Gastroesophageal sphincter (tissue), 4 donors: ENCODE data around the gene SPOCD1. TPM values are rescaled to one million over a fixed set of nuclear protein-coding genes. Genes with fewer than 3 reads are reported as not detected.

Experiments
- ATAC-seq: fragments of 150-250 bp; one replicate; pipeline ENCODE4 v1.9.1; 2016; ENCODE audit warnings: mild to moderate bottlenecking, moderate library complexity
- H3K27ac ChIP-seq, 4 donors: fragments of 200-600 bp; sonication (generic) in 3 of 4; 1 replicate in 3 of 4; 2 replicates in 1 of 4; pipeline ENCODE4 v1.5.1; 2016 to 2019
- H3K27me3 ChIP-seq: fragments of 200-600 bp; sonication (generic); one replicate; pipeline ENCODE4 v1.5.1; 2019
- H3K36me3 ChIP-seq, 2 donors: fragments of 200-600 bp; sonication (generic); one replicate each; pipeline ENCODE4 v1.5.1; 2019; ENCODE audit warnings: control low read depth in 1 of 2
- H3K4me1 ChIP-seq, 3 donors: fragments of 200-600 bp; sonication (generic); 1 replicate in 2 of 3; 2 replicates in 1 of 3; pipeline ENCODE4 v1.5.1; 2016 to 2019; ENCODE audit warnings: control low read depth in 2 of 3
- H3K4me3 ChIP-seq, 2 donors: fragments of 200-600 bp; sonication (generic); one replicate each; pipeline ENCODE4 v1.5.1; 2019; ENCODE audit warnings: mild to moderate bottlenecking in 1 of 2, moderate library complexity in 1 of 2
- H3K9me3 ChIP-seq, 3 donors: fragments of 200-600 bp; sonication (generic); one replicate each; pipeline ENCODE4 v1.5.1; 2017 to 2019; ENCODE audit warnings: control low read depth in 2 of 3
- EP300 ChIP-seq: sonication (generic); formaldehyde crosslinking; IDR thresholded peaks from one replicate; pipeline ENCODE4 v1.6.1; 2017; ENCODE audit warnings: antibody characterized with exemption, mild to moderate bottlenecking
- POLR2A ChIP-seq, 2 donors: fragments of 450-650 bp; IDR thresholded peaks; one replicate each; pipeline ENCODE4 v1.6.1; 2017; ENCODE audit warnings: antibody characterized with exemption in 2 of 2, mild to moderate bottlenecking in 2 of 2, moderate library complexity in 1 of 2
- POLR2AphosphoS5 ChIP-seq: sonication (generic); formaldehyde crosslinking; IDR thresholded peaks from one replicate; pipeline ENCODE4 v1.6.1; 2017; ENCODE audit warnings: antibody characterized with exemption
- WGBS, 2 donors: methylation state at CpG; one replicate each; pipeline ENCODE4 v1.1.5; 2018; ENCODE audit warnings: low coverage in 1 of 2; 5-methylcytosine and 5-hydroxymethylcytosine counted together
- total RNA-seq, 4 donors: library from RNA; depleted of rRNA; stranded (reverse); fragments of >200 nt; gene quantifications; one replicate each; pipeline ENCODE4 v1.1.0, GENCODE V29; 2016
- TF ChIP-seq, protein P1 (sequence below), 4 experiments: fragments of 200-600 bp in 2 of 4; fragments of 450-650 bp in 2 of 4; sonication (generic) in 1 of 4; IDR thresholded peaks; one replicate each; pipeline ENCODE4 v1.5.1; 2017 to 2019; ENCODE audit warnings: antibody characterized with exemption in 4 of 4, mild to moderate bottlenecking in 2 of 4, moderate library complexity in 2 of 4

Gene SPOCD1
- total RNA-seq, 4 donors from 2014 or later, result 0.27 to 1.6 (median 1.3) TPM; not detected in 1

DNA sequence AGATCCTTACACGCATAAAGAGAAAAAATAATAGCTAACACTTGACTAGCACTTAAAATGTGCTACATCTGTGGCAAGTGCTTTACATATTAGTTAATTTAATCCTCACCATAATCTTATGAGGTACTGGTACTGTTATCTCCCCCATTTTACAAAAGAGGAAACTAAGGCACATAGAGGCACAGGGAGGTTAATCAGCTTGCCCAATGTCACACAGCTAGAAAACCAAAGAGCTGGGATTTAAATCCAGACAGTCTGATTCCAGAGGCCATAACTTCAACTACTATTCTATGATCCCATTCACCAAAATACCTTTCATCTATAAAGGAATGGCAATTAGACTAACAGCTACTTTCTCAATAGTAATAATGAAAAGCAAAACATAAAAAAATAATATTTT, 11.7 kb downstream of the SPOCD1 start:
- Histone ChIP-seq H3K27me3 (no peaks in the 10 kb centered on the region), H3K36me3 (no peaks in the 10 kb centered on the region)

GRCh38 chr1:31803610-31804009, 12.2 kb downstream of the SPOCD1 start:
- ATAC-seq, result no peak
- WGBS, 2 donors, result 70 to 100% methylated on average over 1 to 2 of the region's 2 CpGs

More for the DNA sequence above, 11.7 kb downstream of the SPOCD1 start:
- WGBS, 2 donors, result 76 to 93% methylated on average over 1 of the region's 1 CpG
- H3K27ac ChIP-seq, result no peak overlapping the region
- no peaks in the 10 kb centered on the region for H3K4me1 ChIP-seq
- H3K4me3 ChIP-seq, result no peak overlapping the region
- no peak for TF ChIP-seq EP300
- TF ChIP-seq POLR2A (IDR thresholded peaks at IDR 0.05), result no peak
- no peak for TF ChIP-seq POLR2AphosphoS5
- TF ChIP-seq, protein P1, sequence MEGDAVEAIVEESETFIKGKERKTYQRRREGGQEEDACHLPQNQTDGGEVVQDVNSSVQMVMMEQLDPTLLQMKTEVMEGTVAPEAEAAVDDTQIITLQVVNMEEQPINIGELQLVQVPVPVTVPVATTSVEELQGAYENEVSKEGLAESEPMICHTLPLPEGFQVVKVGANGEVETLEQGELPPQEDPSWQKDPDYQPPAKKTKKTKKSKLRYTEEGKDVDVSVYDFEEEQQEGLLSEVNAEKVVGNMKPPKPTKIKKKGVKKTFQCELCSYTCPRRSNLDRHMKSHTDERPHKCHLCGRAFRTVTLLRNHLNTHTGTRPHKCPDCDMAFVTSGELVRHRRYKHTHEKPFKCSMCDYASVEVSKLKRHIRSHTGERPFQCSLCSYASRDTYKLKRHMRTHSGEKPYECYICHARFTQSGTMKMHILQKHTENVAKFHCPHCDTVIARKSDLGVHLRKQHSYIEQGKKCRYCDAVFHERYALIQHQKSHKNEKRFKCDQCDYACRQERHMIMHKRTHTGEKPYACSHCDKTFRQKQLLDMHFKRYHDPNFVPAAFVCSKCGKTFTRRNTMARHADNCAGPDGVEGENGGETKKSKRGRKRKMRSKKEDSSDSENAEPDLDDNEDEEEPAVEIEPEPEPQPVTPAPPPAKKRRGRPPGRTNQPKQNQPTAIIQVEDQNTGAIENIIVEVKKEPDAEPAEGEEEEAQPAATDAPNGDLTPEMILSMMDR (IDR thresholded peaks at IDR 0.05), result no peak
- no peak for ATAC-seq
- H3K9me3 ChIP-seq, result no peaks in the 10 kb centered on the region

GRCh38 chr1:31802190-31803150, 13.4 kb downstream of the SPOCD1 start:
- no peaks in the 10 kb centered on the region for H3K4me1 ChIP-seq
- H3K27me3 ChIP-seq, result peaks cover 12% of the 10 kb centered on the region
- ATAC-seq, result no peak
- no peak overlapping the region for H3K27ac ChIP-seq
- H3K9me3 ChIP-seq, result no peaks in the 10 kb centered on the region
- H3K4me3 ChIP-seq, result peak overlapping the region in 1 of 2 donors; percentile 18
- no peak for TF ChIP-seq POLR2AphosphoS5
- TF ChIP-seq, protein P1 (IDR thresholded peaks at IDR 0.05), result no peak
- TF ChIP-seq POLR2A (IDR thresholded peaks at IDR 0.05), result no peak
- TF ChIP-seq EP300, result no peak
- no peaks in the 10 kb centered on the region for H3K36me3 ChIP-seq
- 58 to 59% methylated on average over 12 to 13 of the region's 13 CpGs for WGBS, 2 donors

More at GRCh38 chr1:31803610-31804009, 12.2 kb downstream of the SPOCD1 start:
- no peak overlapping the region for H3K27ac ChIP-seq
- no peak for TF ChIP-seq POLR2A (IDR thresholded peaks at IDR 0.05)
- TF ChIP-seq POLR2AphosphoS5, result no peak
- no peak for TF ChIP-seq EP300
- TF ChIP-seq, protein P1 (IDR thresholded peaks at IDR 0.05), result no peak
- H3K27me3 ChIP-seq, result peaks cover under 1% of the 10 kb centered on the region
- no peaks in the 10 kb centered on the region for H3K9me3 ChIP-seq
- no peak overlapping the region for H3K4me3 ChIP-seq
- H3K4me1 ChIP-seq, result no peaks in the 10 kb centered on the region
- H3K36me3 ChIP-seq, result no peaks in the 10 kb centered on the region

- TF ChIP-seq POLR2AphosphoS5, result no peak
- no peak for TF ChIP-seq EP300
- TF ChIP-seq, protein P1 (IDR thresholded peaks at IDR 0.05), result no peak
- TF ChIP-seq POLR2A (IDR thresholded peaks at IDR 0.05), result no peak
- 73 to 80% methylated on average over 1 of the region's 1 CpG for WGBS, 2 donors
- Histone ChIP-seq H3K9me3 (no peaks in the 10 kb centered on the region), H3K27ac (no peak overlapping the region), H3K36me3 (no peaks in the 10 kb centered on the region), H3K4me1 (no peaks in the 10 kb centered on the region), H3K27me3 (peaks cover 22% of the 10 kb centered on the region), H3K4me3 (no peak overlapping the region)
- ATAC-seq, result no peak
These were observed 14.4 kb downstream of the SPOCD1 start for GRCh38 chr1:31801458-31801857.

GRCh38 chr1:31800674-31800967, 15.2 kb downstream of the SPOCD1 start:
- no peak overlapping the region for H3K4me3 ChIP-seq
- H3K27me3 ChIP-seq, result peaks cover 30% of the 10 kb centered on the region
- no peaks in the 10 kb centered on the region for H3K36me3 ChIP-seq
- H3K4me1 ChIP-seq, result no peaks in the 10 kb centered on the region
- no peak for ATAC-seq
- no peak overlapping the region for H3K27ac ChIP-seq
- no peak for TF ChIP-seq EP300
- TF ChIP-seq POLR2AphosphoS5, result no peak
- no peak for TF ChIP-seq POLR2A (IDR thresholded peaks at IDR 0.05)
- TF ChIP-seq, protein P1 (IDR thresholded peaks at IDR 0.05), result no peak
- no peaks in the 10 kb centered on the region for H3K9me3 ChIP-seq
- WGBS, 2 donors, result 80 to 100% methylated on average over 3 of the region's 4 CpGs
